ENCODE data around the gene ROBO2.

The ROBO2 gene

DNA sequence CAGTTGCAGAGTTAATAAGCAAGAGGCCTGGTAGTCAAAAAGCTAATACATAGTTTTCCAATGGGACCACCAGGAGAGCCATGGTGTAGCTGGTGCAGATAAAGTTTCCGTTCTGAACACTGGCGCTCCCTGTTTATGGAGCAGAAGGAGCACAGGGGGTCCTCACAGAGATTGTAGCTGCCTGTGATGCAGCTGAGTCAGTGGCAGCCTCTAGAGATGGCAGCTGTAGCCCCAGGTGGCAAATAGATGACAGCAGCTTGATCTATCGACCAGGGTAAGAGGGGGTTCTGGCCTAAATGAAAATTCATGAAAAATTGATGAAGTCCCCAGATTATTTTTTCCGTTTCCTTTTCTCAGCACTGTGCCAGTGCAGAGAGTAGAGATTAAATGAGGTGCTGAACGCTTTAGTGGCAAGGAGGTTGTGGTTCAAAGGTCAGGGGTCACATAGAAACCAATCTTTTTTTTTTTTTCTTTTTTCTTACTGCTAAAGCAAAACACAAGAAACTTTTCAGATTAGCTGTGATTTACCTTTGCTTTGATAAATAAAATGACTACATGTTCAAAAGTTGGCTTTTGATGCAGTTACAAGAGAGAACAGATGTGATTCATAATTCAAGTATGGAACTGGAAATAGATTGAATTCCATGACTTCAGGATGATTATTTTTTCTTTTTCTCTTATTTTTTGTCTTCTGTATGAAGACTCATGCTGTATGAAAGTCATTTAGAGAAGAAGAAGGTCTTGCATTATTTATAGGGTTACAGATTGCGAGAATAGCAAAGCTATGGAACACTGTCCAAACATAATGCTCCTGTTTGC is 63.3 kb downstream of the ROBO2 start:
- no peak for DNase-seq (ENCODE audit: low read depth in 2 of 2)

DNA sequence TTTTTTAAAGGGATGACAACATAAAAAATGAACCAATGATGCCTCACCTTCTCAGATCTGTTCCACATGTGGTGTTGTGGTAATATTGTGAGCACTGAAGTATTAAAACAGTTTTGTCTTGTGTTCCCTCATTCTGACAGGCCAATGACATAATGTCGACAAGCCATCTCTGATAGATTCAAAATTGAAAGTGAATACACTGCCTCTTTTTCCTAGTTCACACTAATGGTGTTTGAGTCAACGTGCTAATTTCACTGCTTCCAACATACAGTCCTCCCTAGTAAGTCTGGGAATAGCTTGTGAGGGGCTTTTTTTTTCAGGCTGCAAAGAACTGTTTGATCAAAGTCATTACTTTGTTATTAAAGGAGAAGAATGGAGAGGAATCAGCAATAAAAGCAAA is 82.8 kb downstream of the ROBO2 start:
- DNase-seq (ENCODE audit: low read depth in 2 of 2), result no peak

DNA sequence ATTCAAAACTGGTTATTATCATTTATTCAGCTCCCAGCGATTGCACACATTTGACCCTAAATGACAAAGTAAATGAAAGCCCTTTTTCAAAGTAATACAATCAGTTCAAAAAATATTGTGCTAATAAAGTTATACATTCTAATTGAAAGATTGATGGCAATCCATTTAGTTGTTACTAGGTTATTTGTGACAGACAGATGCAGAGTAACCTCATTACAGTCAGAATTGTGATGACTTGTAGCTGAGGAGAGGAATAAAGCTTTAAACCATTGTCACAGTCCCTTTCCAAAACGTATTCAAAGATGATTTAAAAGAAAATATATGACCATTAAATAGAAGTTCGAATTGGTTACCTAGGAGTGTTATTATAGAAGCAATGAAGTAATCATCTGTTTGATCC is 86.1 kb downstream of the ROBO2 start:
- no peak for DNase-seq (ENCODE audit: low read depth in 2 of 2)

DNA sequence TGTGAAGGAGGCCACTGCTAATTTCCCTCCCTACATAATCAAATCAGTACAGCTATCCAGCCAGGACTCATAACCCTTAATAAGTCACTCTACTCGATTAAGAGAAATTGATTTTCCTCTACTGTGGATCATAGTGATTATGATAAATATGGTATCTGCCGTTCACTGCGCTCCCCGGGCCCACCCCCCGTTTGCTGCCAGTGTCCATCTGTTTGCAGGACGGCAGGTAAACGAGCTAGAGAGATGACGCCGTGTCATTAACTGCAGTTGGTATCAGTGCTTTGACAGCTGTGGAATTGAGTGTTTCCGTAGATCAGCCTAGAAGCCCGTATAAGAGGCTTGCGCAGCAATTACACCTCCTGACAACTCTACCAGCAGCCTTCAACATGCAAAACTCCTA is 94.9 kb downstream of the ROBO2 start:
- DNase-seq (ENCODE audit: low read depth in 2 of 2), result no peak

DNA sequence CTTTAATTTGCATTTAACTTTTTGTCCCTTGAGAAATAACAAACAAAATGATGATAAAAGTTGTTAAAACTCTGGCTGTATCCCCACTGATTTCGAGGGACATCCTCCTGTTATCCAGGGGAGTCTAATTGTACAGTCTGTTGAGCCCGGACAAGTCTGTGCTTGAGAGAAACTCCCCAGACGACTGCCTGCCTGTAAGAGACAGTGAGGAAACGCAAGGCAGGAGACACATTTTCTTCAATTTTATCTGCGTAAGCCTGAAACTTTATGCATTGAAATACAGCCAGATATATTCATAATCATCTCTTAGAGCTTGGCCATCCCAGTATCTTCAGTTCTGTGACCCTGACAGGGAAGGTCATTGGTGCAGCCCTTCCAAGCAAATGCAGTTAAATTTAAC is 97.7 kb downstream of the ROBO2 start:
- no peak for DNase-seq (ENCODE audit: low read depth in 2 of 2)

DNA sequence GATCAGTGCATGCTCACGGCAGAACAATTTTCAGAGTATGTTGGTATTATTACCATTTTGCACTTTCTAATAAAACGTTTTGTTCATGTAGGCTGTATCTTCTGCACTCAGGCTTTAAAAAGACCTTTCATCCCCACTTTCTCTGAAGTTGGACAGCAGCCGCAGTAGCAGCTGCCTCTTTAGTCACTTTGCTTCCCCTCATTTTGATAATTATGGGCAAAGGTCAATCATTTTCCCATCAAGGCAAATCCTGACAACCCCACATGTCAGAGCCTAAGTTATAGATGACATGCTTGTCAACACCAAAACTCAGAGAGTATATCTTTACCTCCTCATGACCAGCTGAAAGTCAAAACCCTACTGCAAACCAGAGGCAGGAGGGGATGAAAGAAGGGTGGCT is 99.7 kb downstream of the ROBO2 start:
- no peak for DNase-seq (ENCODE audit: low read depth in 2 of 2)

DNA sequence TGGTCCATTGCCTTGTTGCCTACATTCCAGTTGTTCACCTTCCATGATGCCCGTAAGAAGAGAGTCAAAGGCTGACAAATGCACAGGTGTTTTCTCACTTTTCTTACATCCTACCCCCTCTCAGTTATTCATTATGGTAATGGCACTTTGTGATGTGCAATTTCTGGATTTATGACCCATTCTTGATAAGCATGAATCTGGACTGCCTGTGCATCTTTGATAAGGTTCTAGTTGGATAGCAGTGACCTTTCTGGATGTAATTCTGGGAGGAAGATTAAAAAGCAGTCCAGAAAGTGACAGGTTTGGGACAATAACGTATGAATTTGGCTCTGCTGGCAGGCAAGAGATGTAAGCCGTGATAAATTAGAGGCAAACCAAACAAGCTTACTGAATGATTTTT is 101.5 kb downstream of the ROBO2 start:
- DNase-seq (ENCODE audit: low read depth in 2 of 2), result no peak

DNA sequence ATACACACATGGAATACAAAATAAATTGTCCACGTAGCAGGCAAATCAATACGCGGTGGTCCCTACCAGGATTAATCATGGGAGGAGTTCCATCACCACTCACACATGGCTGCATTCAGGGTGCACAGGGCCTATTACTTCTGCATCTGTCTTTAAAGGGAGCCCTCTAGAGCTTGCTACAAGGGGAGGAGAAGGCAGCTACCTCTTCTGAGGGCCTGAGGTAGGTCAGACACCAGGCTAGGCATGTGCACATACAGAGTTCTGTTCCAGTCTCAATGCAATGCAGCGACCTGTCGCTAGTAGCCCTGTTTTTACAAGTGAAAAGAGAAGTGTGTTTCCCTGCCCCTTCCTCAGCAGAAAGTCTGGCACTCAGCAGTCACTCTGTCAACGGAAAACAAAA is 102.7 kb downstream of the ROBO2 start:
- no peak for DNase-seq (ENCODE audit: low read depth in 2 of 2)

DNA sequence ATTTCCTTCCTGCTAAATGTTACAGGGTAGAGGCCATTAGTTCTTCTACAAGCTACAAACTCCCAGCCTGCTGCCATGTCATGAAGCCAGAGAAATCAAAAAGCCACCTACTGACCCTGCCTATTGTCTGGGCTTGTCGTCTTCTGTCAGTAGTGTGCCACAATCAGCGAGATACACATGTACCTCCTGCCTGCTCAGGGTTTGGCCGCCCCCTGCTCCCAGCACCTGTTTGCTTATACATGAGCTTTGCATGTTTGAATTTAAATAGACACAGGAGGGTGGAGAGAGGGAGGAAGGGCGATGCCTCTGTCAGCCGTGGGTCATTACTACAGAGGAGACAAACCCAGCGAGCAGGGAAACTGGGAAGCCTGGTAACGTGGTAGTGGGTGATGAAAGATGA is 106.1 kb downstream of the ROBO2 start:
- no peak for DNase-seq (ENCODE audit: low read depth in 2 of 2)

DNA sequence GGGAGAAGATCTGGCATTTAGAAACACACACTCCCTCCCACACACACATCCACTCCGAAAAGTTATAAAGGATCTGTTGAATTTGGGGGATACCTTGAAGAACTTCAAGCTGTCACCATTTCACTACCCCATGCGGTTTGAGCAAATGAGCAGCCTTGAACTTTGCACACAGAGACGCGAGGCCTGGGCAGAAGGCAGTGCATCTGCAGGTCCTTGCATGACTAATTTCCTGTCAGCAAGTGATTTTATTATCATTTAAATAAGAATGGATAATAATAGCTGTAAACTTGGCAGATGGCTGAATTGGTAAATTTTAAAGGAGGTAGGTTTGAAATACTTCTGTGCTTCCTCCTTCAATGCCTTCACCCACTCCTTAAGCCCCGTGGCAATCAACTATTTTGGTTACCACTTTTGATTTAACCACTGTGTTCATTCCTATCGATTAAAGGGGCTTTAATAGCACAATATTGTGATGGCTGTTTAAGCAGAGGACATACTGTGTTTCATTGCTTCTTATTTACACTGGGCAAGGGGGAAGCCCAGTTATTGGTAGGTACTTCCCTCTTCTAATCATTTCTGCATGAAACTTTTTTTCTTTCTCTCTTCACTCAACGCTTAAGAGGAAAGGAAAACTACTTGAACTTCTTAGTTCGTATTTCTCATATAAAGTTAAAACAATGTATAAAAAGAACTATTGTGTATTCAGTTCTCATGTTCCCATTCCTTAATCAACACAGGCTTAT is 108.1 kb downstream of the ROBO2 start:
- no peak for DNase-seq (ENCODE audit: low read depth in 2 of 2)

DNA sequence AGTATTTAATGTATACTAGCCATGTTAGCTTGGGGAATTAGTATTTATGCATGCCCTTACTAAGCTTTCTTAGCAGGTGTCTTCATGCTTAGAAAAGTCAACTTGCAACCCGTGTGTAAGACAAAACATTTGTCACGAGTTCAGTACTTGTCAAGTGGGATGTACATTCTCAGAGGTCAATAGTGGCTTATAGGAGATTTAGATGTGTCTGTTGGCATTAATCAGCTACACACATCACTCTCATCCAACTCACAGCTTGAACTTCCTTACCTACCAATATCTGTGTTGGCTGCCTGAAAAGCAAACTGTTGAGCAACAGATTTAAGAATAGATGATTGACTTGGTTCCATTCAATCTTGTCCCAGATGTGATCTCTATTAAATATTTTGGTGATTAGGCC is 109.5 kb downstream of the ROBO2 start:
- no peak for DNase-seq (ENCODE audit: low read depth in 2 of 2)

DNA sequence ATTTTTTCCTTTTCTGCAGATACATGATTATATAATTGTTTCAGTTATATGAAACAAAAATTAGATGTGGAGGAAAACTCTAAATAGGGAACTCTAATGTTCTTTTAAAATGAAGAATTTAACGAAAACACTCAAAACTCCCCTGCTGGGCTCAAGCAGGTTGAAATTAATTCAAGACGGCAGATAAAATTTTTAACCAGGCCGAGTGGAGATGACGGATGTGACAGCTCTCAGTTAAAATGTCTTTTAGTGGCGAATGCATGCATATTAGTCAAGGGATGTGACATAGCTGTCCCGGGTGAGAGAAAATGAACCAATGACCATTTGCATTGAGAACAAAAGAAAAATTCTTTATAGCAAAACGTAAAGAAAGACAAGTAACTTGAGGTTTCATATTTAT is 110.1 kb downstream of the ROBO2 start:
- DNase-seq (ENCODE audit: low read depth in 2 of 2), result no peak

DNA sequence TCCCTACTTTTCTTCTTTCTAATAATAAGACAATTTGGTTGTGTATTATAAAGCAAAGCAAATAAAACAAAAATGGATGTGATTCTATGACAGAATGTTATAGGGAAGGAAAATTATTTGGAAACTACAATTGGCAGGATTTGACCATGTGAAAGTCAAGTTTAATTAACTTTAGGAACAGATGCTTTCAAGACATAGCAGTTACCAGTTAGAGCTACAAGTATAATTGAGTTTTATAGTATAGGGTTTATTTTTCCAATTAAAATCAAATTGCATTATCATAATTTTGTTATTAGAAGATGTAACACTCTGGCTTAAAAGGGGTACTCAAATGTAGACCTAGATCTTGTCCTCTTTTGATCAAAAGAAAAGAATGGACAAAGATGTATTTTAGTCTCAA is 110.9 kb downstream of the ROBO2 start:
- no peak for DNase-seq (ENCODE audit: low read depth in 2 of 2)

DNA sequence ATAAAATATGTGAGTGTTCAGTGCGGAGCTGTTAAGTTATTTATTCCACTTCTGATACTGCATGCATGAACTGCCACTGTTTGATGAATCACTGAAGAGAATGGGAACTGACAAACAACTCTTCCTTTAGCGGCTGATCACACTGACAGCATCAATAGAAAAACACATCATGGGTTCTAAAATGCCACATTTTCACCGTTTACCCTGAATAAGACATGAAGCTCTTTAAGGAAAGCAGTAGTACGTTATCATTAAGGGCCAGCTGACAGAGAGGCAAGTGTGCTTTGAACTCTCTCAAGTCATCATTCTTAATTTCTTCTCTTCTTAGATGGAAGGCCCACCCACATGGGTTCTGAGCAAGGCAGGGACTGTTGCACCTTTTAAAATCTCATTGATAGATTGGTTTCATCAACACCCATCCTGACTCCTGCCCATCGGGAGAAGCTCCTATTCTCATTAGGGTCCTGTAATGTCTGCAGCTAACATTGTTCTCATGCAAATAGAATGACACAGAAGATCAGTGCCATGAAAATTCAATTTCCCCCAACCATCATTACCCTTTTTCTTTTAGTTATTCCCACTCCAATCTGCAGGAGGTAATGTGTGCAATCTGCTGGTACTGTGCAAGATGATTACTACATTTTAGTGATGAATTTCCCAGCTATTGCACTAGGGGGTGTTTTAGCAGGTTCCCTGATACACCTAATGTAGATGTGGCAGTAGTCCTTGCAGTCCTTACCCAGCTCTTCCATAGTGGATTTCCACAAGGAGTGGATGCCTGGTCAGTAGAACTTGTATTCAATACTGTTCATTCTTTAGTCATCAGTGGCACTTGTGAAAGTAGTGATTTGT is 119.1 kb downstream of the ROBO2 start:
- no peak for DNase-seq (ENCODE audit: low read depth in 2 of 2)

DNA sequence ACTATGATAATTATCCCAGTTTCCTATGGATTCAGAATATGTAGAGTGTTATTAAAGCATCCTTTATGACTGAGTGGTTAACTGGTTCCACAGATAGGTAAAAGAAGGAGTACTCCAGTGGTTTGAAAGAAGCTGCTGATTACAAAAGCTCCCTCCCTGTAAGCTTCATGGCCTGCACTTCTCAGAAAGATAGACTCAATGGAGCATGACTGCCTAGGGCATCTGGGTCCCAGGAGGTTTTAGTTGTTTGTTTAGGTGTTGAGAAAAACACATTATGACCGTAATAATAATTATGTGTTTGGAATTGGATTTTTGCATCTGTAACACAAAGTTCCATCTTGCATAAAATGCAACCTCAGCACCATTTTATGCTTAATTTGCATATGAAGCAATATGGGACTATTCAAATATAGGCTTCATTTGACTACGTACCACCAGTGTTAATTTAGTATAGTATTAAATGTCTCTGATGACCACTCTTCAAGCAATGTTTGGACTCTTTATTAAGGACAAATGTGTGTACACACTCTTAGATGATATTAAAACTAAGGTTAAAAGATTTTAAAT is 121.1 kb downstream of the ROBO2 start:
- no peak for DNase-seq (ENCODE audit: low read depth in 2 of 2)

DNA sequence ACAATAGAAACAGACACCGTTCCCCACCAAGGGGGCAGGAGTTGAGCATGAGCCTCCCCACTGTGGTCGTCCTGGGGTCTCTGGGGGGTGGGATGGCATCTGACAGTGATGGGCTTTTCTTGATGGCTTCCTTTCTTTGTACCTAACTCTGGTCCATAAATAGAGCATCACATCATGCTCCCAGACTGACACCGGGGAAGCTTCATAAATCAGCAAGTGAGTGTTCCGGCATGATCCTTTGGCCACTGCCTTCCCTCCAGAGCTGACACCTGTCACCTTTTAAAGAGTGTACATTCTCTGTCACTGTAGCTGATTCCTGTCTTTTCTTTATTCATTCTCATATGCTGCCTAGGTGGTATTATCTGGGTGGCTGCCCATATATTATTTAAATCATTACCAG is 129.9 kb downstream of the ROBO2 start:
- no peak for DNase-seq (ENCODE audit: low read depth in 2 of 2)

DNA sequence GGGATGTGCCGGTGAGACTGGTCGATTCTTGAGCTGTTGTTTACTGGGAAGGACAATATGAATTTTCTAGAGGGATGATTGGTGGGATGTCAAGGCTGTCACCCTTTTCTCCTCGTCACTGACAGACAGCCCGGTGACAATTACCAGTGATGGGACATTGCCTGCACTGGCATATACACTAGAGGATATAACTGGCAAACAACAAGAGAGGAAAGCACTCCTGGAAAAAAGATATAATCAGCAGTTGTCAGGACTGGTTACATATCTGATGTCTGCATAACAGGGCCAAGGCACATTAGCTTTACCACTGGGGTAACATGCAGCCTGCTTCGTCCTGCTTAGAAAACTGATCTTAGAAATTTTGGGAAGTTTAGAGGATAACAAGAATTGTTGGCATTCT is 131.1 kb downstream of the ROBO2 start:
- DNase-seq (ENCODE audit: low read depth in 2 of 2), result no peak

DNA sequence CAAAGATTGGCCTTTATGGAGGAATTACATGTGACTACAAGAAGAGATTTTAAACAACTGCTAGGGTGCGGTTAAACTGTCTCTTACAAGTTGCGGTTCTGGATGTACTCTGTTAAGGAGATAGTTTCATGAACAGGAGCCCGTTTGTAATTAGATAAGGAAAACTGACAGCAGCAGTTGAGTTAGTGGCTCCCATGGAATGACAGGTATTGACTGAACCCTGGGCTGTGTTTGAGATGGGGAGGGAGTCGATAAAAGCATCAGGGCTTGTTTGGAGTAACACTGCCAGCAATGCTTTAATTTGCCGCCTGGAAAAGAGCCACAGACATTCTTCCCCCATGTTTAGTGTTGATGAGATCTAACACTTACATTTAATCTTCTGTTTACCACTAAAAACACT is 139.9 kb downstream of the ROBO2 start:
- DNase-seq (ENCODE audit: low read depth in 2 of 2), result no peak

DNA sequence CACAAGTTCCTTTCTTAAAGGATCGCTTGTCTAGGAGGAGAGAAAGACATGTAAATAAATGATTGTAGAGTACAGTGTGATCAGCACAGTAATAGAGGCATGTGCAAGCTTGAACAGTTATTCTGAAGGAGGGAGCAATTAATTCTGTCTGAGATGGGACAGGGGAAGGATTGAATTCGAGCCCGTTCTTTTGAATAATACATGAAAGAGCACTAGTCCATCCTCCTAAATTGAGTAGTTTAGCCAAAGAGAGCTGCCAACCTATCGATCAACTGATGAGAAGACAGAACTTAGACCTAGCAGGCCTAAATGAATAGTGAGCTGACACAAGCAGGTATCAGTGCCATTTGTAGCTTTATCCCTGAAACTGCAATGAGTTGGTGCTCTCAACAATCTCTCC is 142.4 kb downstream of the ROBO2 start:
- DNase-seq (ENCODE audit: low read depth in 2 of 2), result no peak

DNA sequence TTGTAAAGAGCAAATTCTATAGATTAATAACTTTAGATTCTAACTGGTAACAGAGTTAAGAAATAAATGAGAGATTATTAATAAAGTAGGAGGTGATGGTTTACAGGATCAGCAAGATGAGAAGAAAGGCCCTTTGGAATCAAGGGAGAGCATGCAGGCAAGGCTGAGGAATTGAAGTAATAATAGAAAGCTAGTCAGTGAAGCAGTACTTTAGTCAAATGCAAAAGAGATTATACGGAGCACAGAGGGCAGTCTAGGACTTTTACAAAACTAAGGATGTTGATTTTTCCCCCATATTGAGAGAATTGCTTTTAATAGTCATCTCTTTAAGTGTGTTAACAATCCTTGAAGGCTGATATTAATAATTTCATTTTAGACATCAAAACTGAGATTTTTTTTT is 146.4 kb downstream of the ROBO2 start:
- no peak for DNase-seq (ENCODE audit: low read depth in 2 of 2)

DNA sequence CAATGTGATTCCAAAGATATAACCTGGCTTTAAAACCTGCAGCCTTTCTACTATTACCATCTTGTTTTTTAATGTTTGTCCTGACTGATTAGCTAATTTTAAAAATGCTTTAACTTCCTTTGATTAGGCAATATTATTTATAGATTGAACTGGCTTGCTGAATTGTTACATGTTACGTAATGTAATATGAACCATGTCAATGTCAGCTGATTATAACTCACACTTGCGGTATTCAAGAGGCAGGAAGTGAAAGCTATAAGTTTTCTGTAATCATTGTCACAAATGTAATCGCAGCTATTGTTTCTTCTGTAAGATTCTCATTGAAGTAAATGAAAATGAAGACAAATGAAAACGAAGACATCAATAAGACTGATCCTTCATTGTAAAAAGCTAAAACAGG is 146.8 kb downstream of the ROBO2 start:
- no peak for DNase-seq (ENCODE audit: low read depth in 2 of 2)

DNA sequence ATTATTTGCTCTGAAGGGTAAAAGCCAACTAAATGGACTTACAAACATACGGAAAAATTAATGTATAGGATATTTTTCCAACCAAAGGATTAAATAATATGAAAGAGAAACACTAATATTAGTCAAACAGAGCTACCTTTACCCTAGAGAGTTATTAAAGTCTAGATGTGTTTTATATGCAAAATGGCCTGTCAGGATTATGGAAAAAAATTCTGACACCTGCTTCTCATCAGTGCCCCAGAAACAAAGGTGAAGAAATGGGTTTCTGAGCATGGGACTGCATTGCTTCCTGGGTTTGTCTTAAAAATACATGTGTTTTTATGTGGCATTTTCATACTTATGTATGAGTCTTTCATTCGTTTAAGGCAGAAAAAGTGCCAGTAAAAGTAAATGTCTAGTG is 148.3 kb downstream of the ROBO2 start:
- DNase-seq (ENCODE audit: low read depth in 2 of 2), result no peak
